ENCODE data around the gene ZNF33B.
A peak's percentile ranks its signal among the peaks of the same experiment; 100 is the strongest.
"Not testable (repeated sequence)": the region's sequence is repeated elsewhere in the genome, so short reads cannot be mapped to it uniquely, and the experiment has no call there.

The ZNF33B gene

GRCh38 chr10:42615419-42615818, 23.0 kb downstream of the ZNF33B start:
- DNase-seq (ENCODE audit: low spot score): peak; percentile 16

- DNase-seq (ENCODE audit: low spot score): no peak
These were observed 28.5 kb downstream of the ZNF33B start for GRCh38 chr10:42609872-42610271.

GRCh38 chr10:42598249-42598873, 40.0 kb downstream of the ZNF33B start:
- DNase-seq (ENCODE audit: low spot score): no peak

- DNase-seq (ENCODE audit: low spot score): no peak
These were observed 42.2 kb downstream of the ZNF33B start for GRCh38 chr10:42596196-42596595.

GRCh38 chr10:42594246-42594650, 44.1 kb downstream of the ZNF33B start:
- DNase-seq (ENCODE audit: low spot score): no peak

- DNase-seq (ENCODE audit: low spot score): no peak
These were observed 45.1 kb downstream of the ZNF33B start for GRCh38 chr10:42593284-42593683.

GRCh38 chr10:42583828-42584227, 54.5 kb downstream of the ZNF33B start:
- DNase-seq (ENCODE audit: low spot score): no peak

- DNase-seq (ENCODE audit: low spot score): no peak
These were observed 60.4 kb downstream of the ZNF33B start for GRCh38 chr10:42578019-42578418.

- DNase-seq (ENCODE audit: low spot score): peak; percentile 69
These were observed 62.0 kb downstream of the ZNF33B start for GRCh38 chr10:42576338-42576737.

GRCh38 chr10:42574336-42574735, 64.0 kb downstream of the ZNF33B start:
- no peak for DNase-seq (ENCODE audit: low spot score)

- DNase-seq (ENCODE audit: low spot score): no peak
These were observed 81.4 kb downstream of the ZNF33B start for GRCh38 chr10:42556931-42557330.

- not testable (repeated sequence) for DNase-seq (ENCODE audit: low spot score)
These were observed 84.8 kb downstream of the ZNF33B start for GRCh38 chr10:42553576-42553975.

GRCh38 chr10:42553064-42553407, 85.3 kb downstream of the ZNF33B start:
- DNase-seq (ENCODE audit: low spot score): no peak

GRCh38 chr10:42552188-42553063, 85.9 kb downstream of the ZNF33B start:
- peak; percentile 97 for DNase-seq (ENCODE audit: low spot score)

GRCh38 chr10:42551582-42552187, 86.7 kb downstream of the ZNF33B start:
- no peak for DNase-seq (ENCODE audit: low spot score)

GRCh38 chr10:42549851-42550250, 88.5 kb downstream of the ZNF33B start:
- DNase-seq (ENCODE audit: low spot score): no peak

- no peak for DNase-seq (ENCODE audit: low spot score)
These were observed 90.1 kb downstream of the ZNF33B start for GRCh38 chr10:42548254-42548653.

GRCh38 chr10:42544945-42545344, 93.4 kb downstream of the ZNF33B start:
- no peak for DNase-seq (ENCODE audit: low spot score)

- peak; percentile 51 for DNase-seq (ENCODE audit: low spot score)
These were observed 94.5 kb downstream of the ZNF33B start for GRCh38 chr10:42543840-42544372.

All from Ammon's horn (tissue), 1 donor.